ENCODE results near the gene CFAP221. TPM values are rescaled to one million over a fixed set of nuclear protein-coding genes. Genes with fewer than 3 reads are reported as not detected.
"Not testable (repeated sequence)": the region's sequence is repeated elsewhere in the genome, so short reads cannot be mapped to it uniquely, and the experiment has no call there.

The CFAP221 gene
- total RNA-seq, 1 experiment from 2014 or later, result not detected

DNA sequence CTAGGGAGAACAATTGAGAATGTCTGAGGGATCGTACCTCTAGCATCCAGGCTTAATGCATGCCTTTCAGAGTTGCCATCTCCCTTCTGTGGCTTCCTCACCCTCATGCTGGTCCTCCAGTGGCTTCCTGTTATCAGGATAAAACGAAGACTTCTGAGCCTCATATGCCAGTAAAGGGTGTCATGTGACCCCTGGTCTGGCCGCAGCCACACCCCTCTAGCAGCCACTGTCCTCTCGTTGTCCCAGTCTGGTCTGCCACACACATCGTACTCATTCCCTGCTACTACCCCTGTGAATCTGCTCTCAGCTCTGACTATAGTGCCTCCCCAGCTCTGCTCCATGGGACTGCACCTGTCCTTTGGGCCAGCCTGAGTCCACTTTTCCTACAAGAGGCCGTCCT, 72.2 kb downstream of the CFAP221 start:
- in situ Hi-C loops (cut with HindIII; ENCODE audit: low pct_unique_long_range_greater_than_20kb, low sequenced_read_pairs), result no loop called here
- DNase-seq (ENCODE audit: low read depth, low spot score), result no peak

- DNase-seq (ENCODE audit: low read depth, low spot score), result no peak
- in situ Hi-C loops (cut with HindIII; ENCODE audit: low pct_unique_long_range_greater_than_20kb, low sequenced_read_pairs), result no loop called here
Measured at GRCh38 chr2:119617455-119617854, 73.2 kb downstream of the CFAP221 start.

DNA sequence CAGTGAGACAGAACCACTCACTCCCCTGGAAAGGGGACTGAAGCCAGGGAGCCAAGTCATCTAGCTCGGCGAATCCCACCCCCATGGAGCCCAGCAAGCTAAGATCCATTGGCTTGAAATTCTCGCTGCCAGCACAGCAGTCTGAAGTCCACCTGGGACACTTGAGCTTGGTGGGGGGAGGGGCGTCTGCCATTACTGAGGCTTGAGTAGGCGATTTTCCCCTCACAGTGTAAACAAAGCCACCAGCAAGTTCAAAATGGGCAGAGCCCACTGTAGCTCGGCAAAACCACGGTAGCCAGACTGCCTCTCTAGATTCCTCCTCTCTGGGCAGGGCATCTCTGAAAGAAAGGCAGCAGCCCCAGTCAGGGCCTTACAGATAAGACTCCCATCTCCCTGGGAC, 74.5 kb downstream of the CFAP221 start:
- DNase-seq (ENCODE audit: low read depth, low spot score); in situ Hi-C loops (cut with HindIII; ENCODE audit: low pct_unique_long_range_greater_than_20kb, low sequenced_read_pairs): not testable (repeated sequence)

DNA sequence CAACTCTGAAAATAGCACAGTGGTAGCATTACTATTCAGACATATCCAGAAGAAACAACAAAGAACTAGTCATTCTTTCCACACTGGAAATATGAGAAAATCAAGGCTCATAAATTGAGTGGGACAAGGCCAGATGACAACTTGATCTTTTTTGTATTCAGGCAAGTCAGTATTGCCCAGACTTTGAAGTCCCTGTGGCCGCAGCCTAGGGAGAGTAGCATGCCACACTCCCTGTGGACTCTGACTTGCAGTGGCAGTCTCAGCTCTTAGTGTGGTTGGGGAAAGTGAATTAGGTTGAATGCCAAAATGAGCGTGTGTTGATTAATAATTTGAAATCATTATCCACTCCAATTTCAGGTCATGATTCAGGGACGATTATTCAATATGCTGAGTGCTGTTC, 81.0 kb downstream of the CFAP221 start:
- in situ Hi-C loops (cut with HindIII; ENCODE audit: low pct_unique_long_range_greater_than_20kb, low sequenced_read_pairs), result no loop called here
- no peak for DNase-seq (ENCODE audit: low read depth, low spot score)

DNA sequence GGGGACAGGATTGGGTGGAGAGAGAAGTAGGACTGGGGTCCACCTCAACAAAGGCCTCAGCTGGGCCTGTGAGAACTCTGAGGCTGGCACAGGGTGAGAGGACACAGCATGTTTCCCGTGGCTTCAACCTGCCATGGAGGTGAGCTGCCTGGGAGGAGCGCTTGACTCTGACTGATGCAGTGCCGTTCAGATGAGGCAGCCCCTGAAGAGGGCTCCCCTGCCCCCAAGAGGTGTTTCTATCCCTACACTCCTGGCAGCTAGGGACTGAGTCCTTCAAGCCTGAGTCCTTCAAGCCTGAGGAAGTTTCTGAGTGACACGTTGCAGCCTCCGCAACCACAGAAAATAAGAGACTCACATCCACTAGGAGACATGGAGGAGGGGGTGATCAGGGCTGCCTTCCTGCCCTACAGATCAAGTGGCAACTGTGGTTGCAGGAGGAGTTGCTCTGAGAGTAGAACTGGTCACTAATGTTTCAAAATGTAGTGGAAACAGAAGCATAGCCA, 85.1 kb downstream of the CFAP221 start:
- no peak for DNase-seq (ENCODE audit: low read depth, low spot score)
- in situ Hi-C loops (cut with HindIII; ENCODE audit: low pct_unique_long_range_greater_than_20kb, low sequenced_read_pairs), result no loop called here

GRCh38 chr2:119630121-119630520, 85.9 kb downstream of the CFAP221 start:
- DNase-seq (ENCODE audit: low read depth, low spot score), result no peak
- in situ Hi-C loops (cut with HindIII; ENCODE audit: low pct_unique_long_range_greater_than_20kb, low sequenced_read_pairs), result no loop called here

DNA sequence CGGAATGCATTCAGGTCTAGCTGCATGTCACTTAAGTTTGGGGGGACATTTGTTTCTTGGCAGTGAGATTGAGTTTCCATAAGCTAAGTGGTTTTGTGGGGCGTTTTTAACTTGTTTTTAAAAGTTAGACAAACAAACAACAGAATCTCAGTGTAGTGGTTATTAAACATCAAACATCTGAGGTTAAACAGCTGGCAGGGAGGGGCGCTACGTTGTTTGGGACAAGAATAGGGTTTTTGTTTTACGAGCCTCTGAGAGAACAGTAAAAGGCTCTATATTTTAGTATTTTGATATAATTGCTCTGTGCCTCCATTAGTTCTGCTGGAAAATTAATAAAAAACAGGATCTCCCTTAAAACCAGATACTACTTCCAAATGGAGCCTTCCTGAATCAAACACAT, 93.1 kb downstream of the CFAP221 start:
- DNase-seq (ENCODE audit: low read depth, low spot score), result peak; percentile 4
- in situ Hi-C loops (cut with HindIII; ENCODE audit: low pct_unique_long_range_greater_than_20kb, low sequenced_read_pairs), result no loop called here

- DNase-seq (ENCODE audit: low read depth, low spot score), result no peak
- in situ Hi-C loops (cut with HindIII; ENCODE audit: low pct_unique_long_range_greater_than_20kb, low sequenced_read_pairs), result no loop called here
Measured at GRCh38 chr2:119638246-119638645, 94.0 kb downstream of the CFAP221 start.

DNA sequence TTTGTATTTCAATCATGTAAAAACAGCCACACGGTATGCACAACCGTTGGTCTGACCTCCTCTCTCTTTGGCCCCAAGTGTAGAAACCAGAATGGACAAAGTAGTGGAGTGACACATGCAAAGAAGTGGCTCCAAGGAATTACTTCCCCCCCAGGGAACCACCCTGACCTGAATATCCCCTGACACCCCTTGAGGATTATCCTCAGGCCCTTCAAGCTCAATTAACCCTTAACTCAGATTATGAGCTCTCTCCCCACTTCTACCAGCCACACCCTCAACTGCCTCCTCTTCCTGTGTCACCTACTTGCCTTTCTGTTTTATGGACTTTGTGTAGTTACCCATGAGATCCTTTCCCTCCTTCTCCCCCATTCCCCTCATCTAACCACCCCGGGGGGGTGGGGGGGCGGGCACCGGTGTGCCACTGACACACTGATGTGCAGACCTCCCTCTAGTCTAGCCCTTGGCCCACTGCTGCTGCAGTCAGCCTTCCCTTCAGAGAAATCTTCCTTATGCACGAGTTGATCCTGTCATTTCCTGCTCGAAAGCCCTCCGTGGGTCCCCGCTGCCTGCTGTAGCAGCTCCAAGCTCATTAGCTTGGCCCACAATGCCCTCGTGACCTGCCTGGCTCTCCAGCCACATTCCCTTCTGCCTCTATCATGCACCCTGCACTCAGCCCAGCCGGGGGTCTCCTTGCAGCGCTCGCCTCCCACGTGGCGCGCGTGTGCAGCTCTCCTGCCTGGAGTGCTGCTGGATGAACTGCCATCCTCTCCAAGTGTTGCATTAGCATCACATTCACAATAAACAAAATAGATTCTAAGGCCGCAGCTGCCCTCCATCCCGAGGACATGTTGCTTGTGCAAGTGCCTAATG, 94.7 kb downstream of the CFAP221 start:
- in situ Hi-C loops (cut with HindIII; ENCODE audit: low pct_unique_long_range_greater_than_20kb, low sequenced_read_pairs), result no loop called here
- DNase-seq (ENCODE audit: low read depth, low spot score), result no peak

- DNase-seq (ENCODE audit: low read depth, low spot score), result peak; percentile 84
- in situ Hi-C loops (cut with HindIII; ENCODE audit: low pct_unique_long_range_greater_than_20kb, low sequenced_read_pairs), result no loop called here
Measured at GRCh38 chr2:119641562-119642258, 97.5 kb downstream of the CFAP221 start.

DNA sequence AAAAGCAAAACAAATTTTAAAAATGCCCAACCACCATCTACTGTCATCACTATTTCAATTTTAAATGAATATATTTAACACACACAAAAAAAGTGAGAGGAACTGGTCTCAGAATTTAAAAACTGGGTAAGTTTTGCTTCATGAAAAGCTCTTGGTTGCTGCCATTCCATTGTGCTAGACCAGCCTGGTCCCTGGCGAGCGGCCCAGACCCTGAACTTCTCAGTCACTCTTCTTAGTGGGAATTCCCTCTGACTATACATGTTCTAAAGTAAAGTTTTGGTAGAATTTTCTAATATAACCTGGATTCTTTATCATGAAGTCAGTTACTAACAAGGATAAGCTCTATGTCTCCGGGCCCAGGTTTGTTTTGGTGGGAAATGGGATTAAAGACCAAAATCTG, 99.9 kb downstream of the CFAP221 start:
- no peak for DNase-seq (ENCODE audit: low read depth, low spot score)
- in situ Hi-C loops (cut with HindIII; ENCODE audit: low pct_unique_long_range_greater_than_20kb, low sequenced_read_pairs), result no loop called here

- in situ Hi-C loops (cut with HindIII; ENCODE audit: low pct_unique_long_range_greater_than_20kb, low sequenced_read_pairs), result no loop called here
- no peak for DNase-seq (ENCODE audit: low read depth, low spot score)
Measured at GRCh38 chr2:119645173-119645855, 101.1 kb downstream of the CFAP221 start.

GRCh38 chr2:119646149-119646548, 101.9 kb downstream of the CFAP221 start:
- in situ Hi-C loops (cut with HindIII; ENCODE audit: low pct_unique_long_range_greater_than_20kb, low sequenced_read_pairs), result no loop called here
- no peak for DNase-seq (ENCODE audit: low read depth, low spot score)

GRCh38 chr2:119647440-119648169, 103.4 kb downstream of the CFAP221 start:
- no peak for DNase-seq (ENCODE audit: low read depth, low spot score)
- in situ Hi-C loops (cut with HindIII; ENCODE audit: low pct_unique_long_range_greater_than_20kb, low sequenced_read_pairs), result no loop called here

- DNase-seq (ENCODE audit: low read depth, low spot score), result no peak
- in situ Hi-C loops (cut with HindIII; ENCODE audit: low pct_unique_long_range_greater_than_20kb, low sequenced_read_pairs), result no loop called here
Measured at GRCh38 chr2:119649364-119649917, 105.2 kb downstream of the CFAP221 start.

DNA sequence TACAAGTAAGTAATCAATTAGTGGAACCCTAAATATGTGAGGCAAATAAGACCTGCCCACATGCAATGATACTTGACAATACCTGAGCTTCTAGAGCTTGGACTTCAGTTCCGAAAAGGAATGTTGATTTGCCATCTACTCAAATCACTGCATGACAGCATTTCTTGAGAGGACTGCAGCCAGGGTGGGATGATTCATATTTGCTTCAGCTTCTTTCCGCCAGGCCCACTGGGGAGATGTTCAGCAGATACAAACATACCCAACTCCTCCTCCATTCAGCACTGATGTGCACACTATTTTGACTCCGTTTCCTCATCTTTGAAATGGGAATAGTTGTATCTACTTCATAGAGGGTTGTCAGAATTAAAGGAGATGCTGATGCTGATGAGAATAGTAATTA, 106.0 kb downstream of the CFAP221 start:
- DNase-seq (ENCODE audit: low read depth, low spot score), result no peak
- in situ Hi-C loops (cut with HindIII; ENCODE audit: low pct_unique_long_range_greater_than_20kb, low sequenced_read_pairs), result no loop called here

DNA sequence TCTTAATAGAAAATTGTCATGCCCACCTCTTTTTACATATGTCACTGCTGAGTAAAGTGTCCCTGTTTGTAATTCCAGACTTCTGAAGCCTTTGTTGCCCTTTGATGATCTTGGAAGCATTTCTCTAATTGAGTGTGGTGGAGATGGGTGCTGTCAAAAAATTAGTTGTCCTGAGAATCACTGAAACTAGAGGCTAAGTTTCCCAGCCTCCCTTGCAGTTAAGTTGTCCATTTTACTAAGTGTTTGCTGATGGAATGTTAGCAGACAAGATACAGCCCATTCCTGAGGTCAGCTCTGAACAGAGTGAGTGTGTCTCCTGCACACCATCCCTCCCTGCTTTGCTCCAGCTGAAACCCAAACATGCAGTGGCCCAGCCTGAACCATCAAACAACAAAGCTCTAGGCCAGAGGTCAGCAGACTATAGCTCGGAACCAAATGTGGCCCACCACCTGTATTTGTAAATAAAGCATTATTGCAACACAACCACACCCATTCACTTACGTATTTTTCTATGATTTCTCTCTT, 106.7 kb downstream of the CFAP221 start:
- in situ Hi-C loops (cut with HindIII; ENCODE audit: low pct_unique_long_range_greater_than_20kb, low sequenced_read_pairs), result no loop called here
- DNase-seq (ENCODE audit: low read depth, low spot score), result no peak
